Ishikawa (cell line): ENCODE measurements around the gene PTCHD4.

Source experiments
- CEBPB ChIP-seq: IDR thresholded peaks from 2 replicates; pipeline ENCODE4 v1.6.1; 2012
- CREB1 ChIP-seq: IDR thresholded peaks from 2 replicates; pipeline ENCODE4 v1.6.1; 2012; ENCODE audit warnings: low read depth
- EGR1 ChIP-seq: IDR thresholded peaks from 2 replicates; pipeline ENCODE4 v1.6.1; 2012
- EP300 ChIP-seq: IDR thresholded peaks from 2 replicates; pipeline ENCODE4 v1.6.1; 2012; ENCODE audit warnings: borderline replicate concordance
- FOXM1 ChIP-seq: IDR thresholded peaks from 2 replicates; pipeline ENCODE4 v1.6.1; 2012; ENCODE audit warnings: low read depth, borderline replicate concordance
- NFIC ChIP-seq: IDR thresholded peaks from 2 replicates; pipeline ENCODE4 v1.6.1; 2012
- RAD21 ChIP-seq: IDR thresholded peaks from 2 replicates; pipeline ENCODE4 v1.6.1; 2012; ENCODE audit warnings: low read depth
- TAF1 ChIP-seq: IDR thresholded peaks from 2 replicates; pipeline ENCODE4 v1.6.1; 2012; ENCODE audit warnings: low read depth, mild to moderate bottlenecking
- TCF12 ChIP-seq: IDR thresholded peaks from 2 replicates; pipeline ENCODE4 v1.6.1; 2012; ENCODE audit warnings: low read depth
- TEAD4 ChIP-seq: IDR thresholded peaks from 2 replicates; pipeline ENCODE4 v1.6.1; 2012
- YY1 ChIP-seq: IDR thresholded peaks from 2 replicates; pipeline ENCODE4 v1.6.1; 2012; ENCODE audit warnings: low read depth
- ZBTB7A ChIP-seq: IDR thresholded peaks from 2 replicates; pipeline ENCODE4 v1.6.1; 2012; ENCODE audit warnings: low read depth
- TF ChIP-seq, protein P1 (sequence below): IDR thresholded peaks from 2 replicates; pipeline ENCODE4 v1.6.1; 2012; ENCODE audit warnings: low read depth, mild to moderate bottlenecking
- TF ChIP-seq, protein P2 (sequence below): IDR thresholded peaks from 2 replicates; pipeline ENCODE4 v1.6.1; 2012
- TF ChIP-seq, protein P3 (sequence below): IDR thresholded peaks from 2 replicates; pipeline ENCODE4 v1.6.1; 2012

The PTCHD4 gene

DNA sequence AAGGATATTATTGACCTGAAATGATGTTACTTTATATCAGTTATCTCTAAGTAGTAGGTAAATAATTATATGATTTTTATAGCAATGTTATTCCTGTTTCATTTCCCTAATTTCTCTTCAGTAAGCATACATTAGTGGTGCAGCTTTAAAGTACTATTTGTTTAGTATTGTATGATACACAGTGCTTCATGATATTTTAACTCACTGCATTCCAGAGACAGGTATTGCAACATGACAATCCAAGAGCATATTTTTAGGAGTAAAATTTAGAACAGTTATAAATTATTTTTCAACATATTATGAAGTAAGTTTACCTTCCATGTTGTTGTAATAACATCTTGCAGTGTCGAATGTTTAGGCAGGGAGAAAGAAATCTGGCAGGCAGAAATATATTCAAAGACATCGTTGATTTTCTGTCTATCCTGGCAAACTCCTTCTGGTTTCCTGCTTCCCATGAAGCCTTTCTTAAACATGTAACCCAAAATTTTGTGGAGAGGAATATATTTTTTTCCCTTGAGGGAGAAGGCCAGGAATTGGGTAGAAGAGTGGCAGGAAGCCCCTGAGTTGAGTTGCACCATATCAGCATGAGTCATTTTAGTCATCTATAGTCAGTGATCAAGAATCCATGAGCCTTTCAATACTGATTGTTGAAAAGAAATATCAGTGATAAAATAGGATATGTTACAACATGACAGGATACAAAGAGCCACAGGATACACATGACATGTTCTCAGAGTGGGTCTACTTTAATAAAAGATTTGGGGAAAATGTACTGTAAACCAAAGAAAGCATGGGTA is 29.0 kb upstream of the PTCHD4 start:
- TF ChIP-seq EGR1 (no peak), YY1 (no peak), EP300 (no peak), NFIC (no peak), TCF12 (no peak), CREB1 (no peak), ZBTB7A (no peak), RAD21 (no peak), TAF1 (no peak), FOXM1 (no peak), CEBPB (no peak)
- TF ChIP-seq, protein P1, sequence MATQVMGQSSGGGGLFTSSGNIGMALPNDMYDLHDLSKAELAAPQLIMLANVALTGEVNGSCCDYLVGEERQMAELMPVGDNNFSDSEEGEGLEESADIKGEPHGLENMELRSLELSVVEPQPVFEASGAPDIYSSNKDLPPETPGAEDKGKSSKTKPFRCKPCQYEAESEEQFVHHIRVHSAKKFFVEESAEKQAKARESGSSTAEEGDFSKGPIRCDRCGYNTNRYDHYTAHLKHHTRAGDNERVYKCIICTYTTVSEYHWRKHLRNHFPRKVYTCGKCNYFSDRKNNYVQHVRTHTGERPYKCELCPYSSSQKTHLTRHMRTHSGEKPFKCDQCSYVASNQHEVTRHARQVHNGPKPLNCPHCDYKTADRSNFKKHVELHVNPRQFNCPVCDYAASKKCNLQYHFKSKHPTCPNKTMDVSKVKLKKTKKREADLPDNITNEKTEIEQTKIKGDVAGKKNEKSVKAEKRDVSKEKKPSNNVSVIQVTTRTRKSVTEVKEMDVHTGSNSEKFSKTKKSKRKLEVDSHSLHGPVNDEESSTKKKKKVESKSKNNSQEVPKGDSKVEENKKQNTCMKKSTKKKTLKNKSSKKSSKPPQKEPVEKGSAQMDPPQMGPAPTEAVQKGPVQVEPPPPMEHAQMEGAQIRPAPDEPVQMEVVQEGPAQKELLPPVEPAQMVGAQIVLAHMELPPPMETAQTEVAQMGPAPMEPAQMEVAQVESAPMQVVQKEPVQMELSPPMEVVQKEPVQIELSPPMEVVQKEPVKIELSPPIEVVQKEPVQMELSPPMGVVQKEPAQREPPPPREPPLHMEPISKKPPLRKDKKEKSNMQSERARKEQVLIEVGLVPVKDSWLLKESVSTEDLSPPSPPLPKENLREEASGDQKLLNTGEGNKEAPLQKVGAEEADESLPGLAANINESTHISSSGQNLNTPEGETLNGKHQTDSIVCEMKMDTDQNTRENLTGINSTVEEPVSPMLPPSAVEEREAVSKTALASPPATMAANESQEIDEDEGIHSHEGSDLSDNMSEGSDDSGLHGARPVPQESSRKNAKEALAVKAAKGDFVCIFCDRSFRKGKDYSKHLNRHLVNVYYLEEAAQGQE, result no peak
- TF ChIP-seq, protein P2, sequence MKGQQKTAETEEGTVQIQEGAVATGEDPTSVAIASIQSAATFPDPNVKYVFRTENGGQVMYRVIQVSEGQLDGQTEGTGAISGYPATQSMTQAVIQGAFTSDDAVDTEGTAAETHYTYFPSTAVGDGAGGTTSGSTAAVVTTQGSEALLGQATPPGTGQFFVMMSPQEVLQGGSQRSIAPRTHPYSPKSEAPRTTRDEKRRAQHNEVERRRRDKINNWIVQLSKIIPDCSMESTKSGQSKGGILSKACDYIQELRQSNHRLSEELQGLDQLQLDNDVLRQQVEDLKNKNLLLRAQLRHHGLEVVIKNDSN, result no peak

DNA sequence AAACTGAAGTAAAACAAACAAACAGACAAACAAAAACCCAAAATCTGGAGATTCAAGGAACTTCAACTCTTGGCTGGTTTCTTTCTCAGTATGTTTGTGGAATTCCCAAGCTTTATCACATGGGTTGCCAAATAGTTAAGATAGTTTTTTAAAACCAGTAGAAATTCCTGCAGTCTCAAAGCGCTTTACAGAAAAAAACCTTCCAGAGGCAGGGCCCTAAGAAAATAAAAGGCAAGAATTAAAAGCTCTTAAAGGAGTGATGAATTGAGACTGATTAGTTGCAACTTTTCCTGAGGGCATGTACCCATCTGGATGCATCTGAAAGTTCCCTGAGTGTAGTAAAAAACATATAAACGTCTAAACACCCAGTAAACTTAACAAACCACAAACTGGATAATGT is 25.9 kb upstream of the PTCHD4 start:
- TF ChIP-seq EGR1 (no peak), FOXM1 (no peak), TEAD4 (no peak)
- TF ChIP-seq, protein P1, result no peak
- TF ChIP-seq, protein P2, result no peak

DNA sequence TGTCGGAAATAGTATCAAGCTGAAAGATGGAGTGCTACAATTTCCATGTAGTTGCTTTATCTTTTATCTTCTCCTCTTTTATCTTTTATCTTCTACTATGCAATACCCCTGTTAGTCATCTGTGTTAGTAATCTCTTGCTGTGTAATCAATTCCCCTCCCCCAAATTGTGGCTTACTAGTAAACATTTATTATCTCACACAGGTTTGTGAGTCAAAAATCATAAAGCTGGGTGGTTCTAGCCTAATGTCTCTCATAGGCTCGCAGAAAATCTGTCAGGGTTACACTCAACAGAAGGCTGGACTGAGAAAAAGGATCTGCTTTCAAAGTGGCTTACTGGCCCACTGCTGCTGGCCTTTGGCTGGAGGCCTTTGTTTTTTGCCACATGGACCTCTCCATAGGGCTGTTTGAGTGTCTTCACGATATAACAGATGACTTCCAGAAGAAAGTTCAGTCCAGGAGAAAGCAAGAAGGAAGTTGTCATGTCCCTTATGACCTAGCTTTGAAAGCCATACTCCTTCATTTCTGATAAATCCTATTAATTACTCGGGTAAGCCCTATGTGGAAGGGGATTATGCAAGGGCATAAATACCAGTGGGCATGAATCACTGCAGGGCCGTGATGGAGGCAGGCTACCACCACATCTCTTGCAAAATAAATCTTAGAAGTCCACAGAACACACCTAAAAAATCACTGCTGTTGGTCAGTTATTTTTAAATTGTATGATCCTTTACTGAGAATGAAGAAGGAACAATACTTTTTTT is 24.5 kb upstream of the PTCHD4 start:
- TF ChIP-seq EP300, result no peak
- TF ChIP-seq, protein P1, result no peak
- TF ChIP-seq TCF12, result no peak
- no peak for TF ChIP-seq TAF1
- no peak for TF ChIP-seq TEAD4
- TF ChIP-seq CREB1, result no peak
- no peak for TF ChIP-seq FOXM1
- TF ChIP-seq YY1, result no peak

DNA sequence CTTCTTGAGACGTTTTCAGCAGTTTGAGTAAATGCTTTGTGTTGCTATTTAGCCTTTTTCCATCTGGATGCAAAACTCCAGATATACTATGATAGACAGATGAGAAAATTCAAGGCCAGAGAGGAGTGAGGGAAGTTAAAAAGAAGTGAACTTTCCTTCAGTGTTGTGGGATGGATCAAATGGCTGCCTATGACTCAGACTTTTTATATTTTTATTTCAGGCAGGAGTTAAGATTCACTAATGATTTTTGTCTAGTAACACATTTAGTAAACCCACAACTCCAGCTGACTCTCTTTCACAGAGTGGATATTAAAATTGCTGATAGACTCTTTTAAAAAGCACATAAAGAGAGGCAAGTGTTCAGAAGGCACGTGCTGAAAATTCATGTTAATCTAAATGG is 23.2 kb upstream of the PTCHD4 start:
- TF ChIP-seq YY1, result no peak
- TF ChIP-seq CREB1, result no peak
- TF ChIP-seq, protein P1, result no peak
- TF ChIP-seq TAF1, result no peak
- TF ChIP-seq, protein P3, sequence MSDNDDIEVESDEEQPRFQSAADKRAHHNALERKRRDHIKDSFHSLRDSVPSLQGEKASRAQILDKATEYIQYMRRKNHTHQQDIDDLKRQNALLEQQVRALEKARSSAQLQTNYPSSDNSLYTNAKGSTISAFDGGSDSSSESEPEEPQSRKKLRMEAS, result no peak
- no peak for TF ChIP-seq TCF12
- TF ChIP-seq TEAD4, result no peak
- no peak for TF ChIP-seq FOXM1
- TF ChIP-seq, protein P2, result no peak
- no peak for TF ChIP-seq EP300
- no peak for TF ChIP-seq NFIC
- no peak for TF ChIP-seq EGR1
- TF ChIP-seq CEBPB, result no peak
- TF ChIP-seq ZBTB7A, result no peak
